ENCODE data around the gene CDC34. TPM values are rescaled to one million over a fixed set of nuclear protein-coding genes. Genes with fewer than 3 reads are reported as not detected.

CDC34 gene
- total and polyA plus RNA-seq, 12 donors, result 70.2 to 162 (median 77.5) TPM

- no peak for TF ChIP-seq CTCF (IDR thresholded peaks at IDR 0.05)
- 41 to 46% methylated on average over 21 of the region's 21 CpGs for WGBS, 2 donors
- no peak overlapping the region for H3K4me3 ChIP-seq
- no peaks in the 10 kb centered on the region for H3K36me3 ChIP-seq
- peaks cover 11 to 33% (median 22%) of the 10 kb centered on the region in 9 donors for H3K4me1 ChIP-seq
- no peaks in the 10 kb centered on the region for H3K27me3 ChIP-seq
- intact Hi-C loops (cut with DNase I), result no loop called here
- DNase-seq (peak; percentile 51 to 79), ATAC-seq (peak; percentile 23 to 75 (median 46))
- peak overlapping the region in 9 of 10 donors; percentile 1 to 79 (median 37) for H3K27ac ChIP-seq
- no peaks in the 10 kb centered on the region for H3K9me3 ChIP-seq
Observed at GRCh38 chr19:558770-559439, 27.3 kb downstream of the CDC34 start.

GRCh38 chr19:560121-560520, 28.6 kb downstream of the CDC34 start:
- Histone ChIP-seq H3K27ac (no peak overlapping the region), H3K4me1 (peaks cover 11 to 28% (median 22%) of the 10 kb centered on the region in 9 donors), H3K36me3 (no peaks in the 10 kb centered on the region), H3K9me3 (no peaks in the 10 kb centered on the region), H3K27me3 (no peaks in the 10 kb centered on the region), H3K4me3 (no peak overlapping the region)
- no peak for TF ChIP-seq CTCF (IDR thresholded peaks at IDR 0.05)
- intact Hi-C loops (cut with DNase I), result no loop called here
- DNase-seq (no peak), ATAC-seq (no peak)
- WGBS, 2 donors, result 82 to 89% methylated on average over 12 of the region's 12 CpGs

- H3K36me3 ChIP-seq, result no peaks in the 10 kb centered on the region
- peak overlapping the region in 2 of 10 donors; percentile 21 to 83 for H3K27ac ChIP-seq
- peaks cover 2 to 10% (median 6%) of the 10 kb centered on the region in 9 donors for H3K4me1 ChIP-seq
- DNase-seq (no peak), ATAC-seq (peak in 3 of 8 donors; percentile 14 to 89 (median 51))
- no peak for TF ChIP-seq CTCF (IDR thresholded peaks at IDR 0.05)
- no peaks in the 10 kb centered on the region for H3K9me3 ChIP-seq
- H3K27me3 ChIP-seq, result no peaks in the 10 kb centered on the region
- WGBS, 2 donors, result 33 to 44% methylated on average over 18 to 19 of the region's 19 CpGs
- peak overlapping the region in 1 of 10 donors; percentile 36 for H3K4me3 ChIP-seq
- intact Hi-C loops (cut with DNase I), result no loop called here
Observed at GRCh38 chr19:566403-566802, 34.8 kb downstream of the CDC34 start.

GRCh38 chr19:566844-567243, 35.3 kb downstream of the CDC34 start:
- Histone ChIP-seq H3K4me3 (peak overlapping the region in 1 of 10 donors; percentile 36), H3K9me3 (no peaks in the 10 kb centered on the region), H3K36me3 (no peaks in the 10 kb centered on the region), H3K27me3 (no peaks in the 10 kb centered on the region), H3K27ac (peak overlapping the region in 2 of 10 donors; percentile 21 to 83), H3K4me1 (peaks cover 2 to 14% (median 11%) of the 10 kb centered on the region in 9 donors)
- DNase-seq (no peak), ATAC-seq (no peak)
- WGBS, 2 donors, result 64 to 74% methylated on average over 16 of the region's 16 CpGs
- intact Hi-C loops (cut with DNase I), result no loop called here
- TF ChIP-seq CTCF (IDR thresholded peaks at IDR 0.05), result no peak
